HL-60 (cell line): ENCODE measurements around the gene DIDO1.
A peak's percentile ranks its signal among the peaks of the same experiment; 100 is the strongest.
"Not testable (repeated sequence)": the region's sequence is repeated elsewhere in the genome, so short reads cannot be mapped to it uniquely, and the experiment has no call there.

Experiments
- DNase-seq, 2 experiments: peaks; one replicate each; pipeline ENCODE4 v3.0.0-alpha.2; 2010 to 2020; ENCODE audit warnings: low read depth in 1 of 2, low spot score in 1 of 2
- H3K27ac ChIP-seq: fragments of 250-450 bp; sonication (Bioruptor Pico); replicated peaks from 2 replicates; pipeline ENCODE4 v1.5.1; 2020; ENCODE audit warnings: mild to moderate bottlenecking, moderate library complexity
- H3K27me3 ChIP-seq: fragments of 250-450 bp; sonication (Bioruptor Pico); 2 replicates; pipeline ENCODE4 v1.5.1; 2021; ENCODE audit warnings: mild to moderate bottlenecking, moderate library complexity; ENCODE audit not compliant: insufficient read depth, poor library complexity, severe bottlenecking
- H3K4me3 ChIP-seq: replicated peaks from 2 replicates; pipeline ENCODE4 v1.5.1; 2011; ENCODE audit warnings: mild to moderate bottlenecking, control low read depth, low read length; ENCODE audit not compliant: insufficient read depth
- GABPA ChIP-seq: IDR thresholded peaks from 2 replicates; pipeline ENCODE4 v1.6.1; 2012; ENCODE audit warnings: low read depth
- POLR2AphosphoS5 ChIP-seq: IDR thresholded peaks from 2 replicates; pipeline ENCODE4 v1.6.1; 2012; ENCODE audit warnings: low read depth
- SPI1 ChIP-seq: IDR thresholded peaks from 2 replicates; pipeline ENCODE4 v1.6.1; 2012; ENCODE audit warnings: low read depth, mild to moderate bottlenecking, borderline replicate concordance
- TF ChIP-seq, protein P1 (sequence below): IDR thresholded peaks from 2 replicates; pipeline ENCODE4 v1.6.1; 2012; ENCODE audit warnings: low read depth; ENCODE audit not compliant: insufficient replicate concordance
- TF ChIP-seq, protein P2 (sequence below): IDR thresholded peaks from one replicate; pipeline ENCODE4 v1.5.1; 2011; ENCODE audit warnings: low read length, control low read depth, inconsistent platforms; ENCODE audit not compliant: insufficient read depth

The DIDO1 gene

DNA sequence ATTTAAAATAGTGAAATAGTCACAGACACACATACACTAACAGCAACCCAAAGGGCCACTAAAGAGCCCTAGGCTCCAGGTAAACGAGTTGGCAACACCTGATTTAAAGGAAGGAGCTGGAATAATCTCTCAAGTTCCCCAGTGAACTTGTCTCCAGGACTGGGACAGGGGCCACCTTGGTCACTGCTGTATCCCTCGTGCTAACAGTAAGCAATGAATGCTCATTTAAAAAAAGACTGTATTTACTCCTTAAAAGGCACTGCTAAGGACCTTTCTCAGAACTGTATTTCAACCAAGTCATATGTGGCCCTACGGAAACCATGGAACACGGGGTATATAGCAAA, 1.3 kb downstream of the DIDO1 start:
- Histone ChIP-seq H3K27ac (peak overlapping the region; percentile 92), H3K27me3 (no peaks in the 10 kb centered on the region), H3K4me3 (peak overlapping the region; percentile 80)
- no peak for DNase-seq
- TF ChIP-seq, protein P1, sequence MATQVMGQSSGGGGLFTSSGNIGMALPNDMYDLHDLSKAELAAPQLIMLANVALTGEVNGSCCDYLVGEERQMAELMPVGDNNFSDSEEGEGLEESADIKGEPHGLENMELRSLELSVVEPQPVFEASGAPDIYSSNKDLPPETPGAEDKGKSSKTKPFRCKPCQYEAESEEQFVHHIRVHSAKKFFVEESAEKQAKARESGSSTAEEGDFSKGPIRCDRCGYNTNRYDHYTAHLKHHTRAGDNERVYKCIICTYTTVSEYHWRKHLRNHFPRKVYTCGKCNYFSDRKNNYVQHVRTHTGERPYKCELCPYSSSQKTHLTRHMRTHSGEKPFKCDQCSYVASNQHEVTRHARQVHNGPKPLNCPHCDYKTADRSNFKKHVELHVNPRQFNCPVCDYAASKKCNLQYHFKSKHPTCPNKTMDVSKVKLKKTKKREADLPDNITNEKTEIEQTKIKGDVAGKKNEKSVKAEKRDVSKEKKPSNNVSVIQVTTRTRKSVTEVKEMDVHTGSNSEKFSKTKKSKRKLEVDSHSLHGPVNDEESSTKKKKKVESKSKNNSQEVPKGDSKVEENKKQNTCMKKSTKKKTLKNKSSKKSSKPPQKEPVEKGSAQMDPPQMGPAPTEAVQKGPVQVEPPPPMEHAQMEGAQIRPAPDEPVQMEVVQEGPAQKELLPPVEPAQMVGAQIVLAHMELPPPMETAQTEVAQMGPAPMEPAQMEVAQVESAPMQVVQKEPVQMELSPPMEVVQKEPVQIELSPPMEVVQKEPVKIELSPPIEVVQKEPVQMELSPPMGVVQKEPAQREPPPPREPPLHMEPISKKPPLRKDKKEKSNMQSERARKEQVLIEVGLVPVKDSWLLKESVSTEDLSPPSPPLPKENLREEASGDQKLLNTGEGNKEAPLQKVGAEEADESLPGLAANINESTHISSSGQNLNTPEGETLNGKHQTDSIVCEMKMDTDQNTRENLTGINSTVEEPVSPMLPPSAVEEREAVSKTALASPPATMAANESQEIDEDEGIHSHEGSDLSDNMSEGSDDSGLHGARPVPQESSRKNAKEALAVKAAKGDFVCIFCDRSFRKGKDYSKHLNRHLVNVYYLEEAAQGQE, result no peak
- no peak for TF ChIP-seq SPI1
- no peak for TF ChIP-seq GABPA
- TF ChIP-seq, protein P2, sequence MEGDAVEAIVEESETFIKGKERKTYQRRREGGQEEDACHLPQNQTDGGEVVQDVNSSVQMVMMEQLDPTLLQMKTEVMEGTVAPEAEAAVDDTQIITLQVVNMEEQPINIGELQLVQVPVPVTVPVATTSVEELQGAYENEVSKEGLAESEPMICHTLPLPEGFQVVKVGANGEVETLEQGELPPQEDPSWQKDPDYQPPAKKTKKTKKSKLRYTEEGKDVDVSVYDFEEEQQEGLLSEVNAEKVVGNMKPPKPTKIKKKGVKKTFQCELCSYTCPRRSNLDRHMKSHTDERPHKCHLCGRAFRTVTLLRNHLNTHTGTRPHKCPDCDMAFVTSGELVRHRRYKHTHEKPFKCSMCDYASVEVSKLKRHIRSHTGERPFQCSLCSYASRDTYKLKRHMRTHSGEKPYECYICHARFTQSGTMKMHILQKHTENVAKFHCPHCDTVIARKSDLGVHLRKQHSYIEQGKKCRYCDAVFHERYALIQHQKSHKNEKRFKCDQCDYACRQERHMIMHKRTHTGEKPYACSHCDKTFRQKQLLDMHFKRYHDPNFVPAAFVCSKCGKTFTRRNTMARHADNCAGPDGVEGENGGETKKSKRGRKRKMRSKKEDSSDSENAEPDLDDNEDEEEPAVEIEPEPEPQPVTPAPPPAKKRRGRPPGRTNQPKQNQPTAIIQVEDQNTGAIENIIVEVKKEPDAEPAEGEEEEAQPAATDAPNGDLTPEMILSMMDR, result no peak
- no peak for TF ChIP-seq POLR2AphosphoS5

DNA sequence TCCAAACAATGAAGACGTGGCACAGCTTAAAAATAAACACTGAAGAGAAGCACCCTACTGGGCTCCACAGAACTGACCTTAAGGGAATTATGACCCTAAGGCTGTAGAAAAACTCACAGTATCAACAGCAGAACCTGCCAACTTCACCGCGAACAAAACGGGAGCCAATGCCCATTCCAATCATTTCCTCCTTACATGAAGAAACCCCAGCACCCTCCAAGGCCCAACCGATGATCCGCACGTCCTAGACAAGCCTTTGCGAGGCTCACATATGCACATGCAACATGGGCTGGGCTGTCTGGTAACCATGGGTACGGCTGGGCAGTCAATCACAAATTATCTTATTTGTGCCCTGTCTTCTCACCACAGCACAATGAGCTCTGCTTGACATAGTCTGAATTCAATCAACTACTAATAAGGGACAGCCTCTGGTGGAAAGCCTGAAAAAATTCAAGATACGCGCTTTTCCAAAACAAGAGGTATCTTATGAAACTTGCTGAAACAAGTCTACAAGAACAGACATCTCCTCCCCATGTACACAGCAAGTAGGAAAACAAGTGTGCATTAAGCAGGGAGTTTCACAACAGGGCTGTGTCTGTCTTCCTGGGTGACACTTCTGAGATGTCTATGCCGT, 1.7 kb downstream of the DIDO1 start:
- TF ChIP-seq SPI1 (no peak), GABPA (no peak), POLR2AphosphoS5 (no peak)
- TF ChIP-seq, protein P2, result no peak
- TF ChIP-seq, protein P1, result no peak
- H3K27me3 ChIP-seq, result no peaks in the 10 kb centered on the region
- peak overlapping the region; percentile 92 for H3K27ac ChIP-seq
- peak in 1 of 2 experiments; percentile 41 for DNase-seq
- peak overlapping the region; percentile 80 for H3K4me3 ChIP-seq

DNA sequence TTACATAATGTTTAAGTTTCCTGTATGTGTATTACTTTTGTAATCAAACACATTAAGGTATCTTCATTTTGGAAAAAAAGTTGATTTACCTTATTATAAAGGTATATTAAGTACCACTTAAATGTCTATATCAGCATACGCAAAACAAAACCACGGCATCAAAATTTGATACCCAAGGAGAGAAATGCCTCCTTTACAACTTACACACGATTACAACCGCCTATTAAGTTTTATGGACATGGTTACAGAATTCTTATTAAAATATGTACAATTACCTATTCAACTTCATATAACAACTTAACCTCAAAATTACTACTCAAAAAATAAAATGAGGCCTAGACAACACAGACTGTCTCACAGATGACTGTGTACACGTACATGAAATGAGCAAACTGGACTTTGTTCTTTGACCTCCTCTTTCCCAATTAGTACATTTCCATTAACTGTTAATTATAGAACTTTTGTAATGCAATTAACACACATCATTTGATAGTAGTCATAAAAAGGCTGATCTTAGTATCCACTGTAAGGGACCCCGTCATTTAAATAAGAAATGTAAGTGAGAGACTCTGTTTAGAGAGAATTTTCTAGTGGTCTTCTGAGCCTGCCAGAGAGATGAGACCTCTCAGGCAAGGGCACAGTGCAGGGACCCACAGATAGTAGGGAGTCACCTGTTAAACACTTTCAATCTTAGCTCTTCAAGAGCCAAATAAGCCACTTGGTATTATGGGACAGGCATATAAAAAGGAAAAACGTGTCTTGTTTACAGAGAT, 2.5 kb downstream of the DIDO1 start:
- Histone ChIP-seq H3K27me3 (no peaks in the 10 kb centered on the region), H3K4me3 (peak overlapping the region; percentile 80; the same call in 1 of the 2 replicates), H3K27ac (peak overlapping the region; percentile 92)
- TF ChIP-seq, protein P1, result no peak
- TF ChIP-seq, protein P2, result no peak
- no peak for TF ChIP-seq SPI1
- TF ChIP-seq GABPA, result no peak
- no peak for TF ChIP-seq POLR2AphosphoS5
- DNase-seq, result no peak

DNA sequence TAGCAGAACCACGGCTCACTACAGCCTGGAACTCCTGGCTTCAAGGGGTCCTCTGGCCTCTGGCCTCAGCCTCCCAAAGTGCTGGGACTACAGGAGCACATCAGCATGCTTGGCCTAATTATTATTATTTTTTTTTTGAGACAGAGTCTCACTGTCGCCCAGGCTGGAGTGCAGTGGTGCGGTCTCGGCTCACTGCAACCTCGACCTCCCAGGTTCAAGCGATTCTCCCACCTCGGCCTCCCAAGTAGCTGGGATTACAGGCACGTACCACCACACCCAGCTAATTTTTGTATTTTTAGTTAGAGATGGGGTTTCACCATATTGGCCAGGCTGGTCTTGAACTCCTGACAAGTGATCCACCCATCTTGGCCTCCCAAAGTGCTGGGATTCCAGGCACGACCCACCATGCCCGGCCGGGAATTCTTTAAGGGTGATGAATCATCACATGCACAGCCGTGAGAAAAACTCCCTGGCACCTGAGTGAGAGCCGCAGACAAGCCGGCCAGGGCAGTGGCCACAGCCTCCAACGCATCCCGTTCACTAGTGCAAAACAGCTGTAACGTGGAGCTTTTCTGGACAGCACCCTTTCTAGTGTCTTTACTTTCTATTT, 3.1 kb downstream of the DIDO1 start:
- H3K4me3 ChIP-seq, H3K27ac ChIP-seq, H3K27me3 ChIP-seq: not testable (repeated sequence)

More for the DNA sequence above, 3.1 kb downstream of the DIDO1 start:
- DNase-seq, result not testable (repeated sequence)
